ENCODE results near the gene PMIS2.
A peak's percentile ranks its signal among the peaks of the same experiment; 100 is the strongest.

The PMIS2 gene

DNA sequence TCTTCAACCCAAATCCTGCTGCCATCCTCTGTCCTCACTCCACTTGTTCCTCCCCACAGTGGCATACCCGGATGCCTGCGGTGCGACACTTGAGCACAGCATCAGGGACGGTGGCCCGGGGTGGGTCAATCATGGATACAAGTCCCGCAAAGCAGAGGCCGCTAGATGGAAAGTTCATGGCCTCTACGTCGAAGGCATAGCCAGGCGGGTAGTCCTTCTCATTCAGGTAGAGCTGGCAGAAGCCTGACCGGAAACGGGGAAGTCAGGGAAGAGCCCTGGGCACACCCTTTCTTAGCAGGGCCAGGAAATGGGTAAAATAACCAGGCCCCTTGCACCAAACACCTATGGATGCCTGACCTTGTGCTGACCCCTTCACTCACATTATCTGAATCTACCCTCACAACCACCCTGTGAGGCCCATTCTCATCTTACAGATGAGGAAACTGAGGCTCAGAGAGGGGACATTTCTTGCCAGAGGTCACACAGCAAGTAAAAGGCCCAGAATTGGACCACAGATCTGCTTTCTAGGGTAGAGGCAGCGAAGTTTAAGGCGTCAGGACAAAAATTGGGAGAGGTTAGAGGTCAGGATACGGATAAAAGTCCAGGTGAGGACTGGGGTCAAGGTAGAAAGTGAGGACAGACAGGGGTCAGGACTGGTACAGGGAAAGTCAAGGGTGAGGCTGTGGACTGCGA lies 29.0 kb upstream of the PMIS2 start:
- no peak for DNase-seq

DNA sequence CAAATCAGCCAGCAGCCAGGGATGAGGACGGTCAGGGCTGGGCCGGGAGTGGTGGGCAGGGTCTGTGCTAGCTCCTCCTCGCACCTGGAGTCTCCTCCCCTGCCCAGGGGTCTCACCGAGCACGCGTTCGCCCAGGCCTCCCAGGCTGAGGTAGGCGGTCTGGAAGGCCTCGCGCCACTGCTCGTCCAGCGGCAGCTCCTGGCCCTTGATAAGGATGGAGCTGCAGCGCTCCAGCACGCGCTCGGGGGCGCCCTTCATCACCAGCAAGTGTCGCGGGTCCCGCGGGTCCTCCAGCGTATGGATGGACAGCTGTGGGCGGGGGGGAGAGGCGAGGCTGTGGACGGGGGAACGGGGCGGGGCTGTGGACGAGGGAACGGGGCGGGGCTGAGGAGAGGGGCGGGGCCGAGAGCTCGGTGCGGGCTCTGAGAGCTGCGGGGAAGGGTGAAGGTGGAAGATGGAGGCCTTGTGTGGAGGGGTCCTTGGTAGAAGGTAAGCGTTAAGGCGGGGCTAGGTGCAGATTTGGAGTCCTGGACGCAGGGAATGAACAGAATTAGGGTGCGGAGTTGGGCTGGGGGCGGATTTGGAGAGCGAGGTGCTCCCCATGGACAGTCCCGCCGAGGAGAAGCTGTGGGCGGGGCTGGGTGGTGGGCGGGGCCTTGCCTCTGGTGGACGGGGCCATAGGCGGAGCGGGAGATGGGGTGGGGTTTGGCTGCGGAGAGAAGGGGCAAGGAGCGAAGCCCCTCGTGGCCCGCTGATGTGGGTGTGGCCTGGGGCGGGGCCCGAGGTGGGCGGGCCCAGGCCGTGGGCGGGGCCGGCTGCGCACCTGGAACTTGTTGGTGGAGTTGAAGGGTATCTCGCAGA lies 28.2 kb upstream of the PMIS2 start:
- peak; percentile 44 for DNase-seq

- no peak for DNase-seq
Measured at GRCh38 chr19:35558400-35559280, 27.3 kb upstream of the PMIS2 start.

GRCh38 chr19:35559281-35559659 lies 26.7 kb upstream of the PMIS2 start:
- DNase-seq = no peak

GRCh38 chr19:35559781-35560180 lies 26.2 kb upstream of the PMIS2 start:
- no peak for DNase-seq

DNA sequence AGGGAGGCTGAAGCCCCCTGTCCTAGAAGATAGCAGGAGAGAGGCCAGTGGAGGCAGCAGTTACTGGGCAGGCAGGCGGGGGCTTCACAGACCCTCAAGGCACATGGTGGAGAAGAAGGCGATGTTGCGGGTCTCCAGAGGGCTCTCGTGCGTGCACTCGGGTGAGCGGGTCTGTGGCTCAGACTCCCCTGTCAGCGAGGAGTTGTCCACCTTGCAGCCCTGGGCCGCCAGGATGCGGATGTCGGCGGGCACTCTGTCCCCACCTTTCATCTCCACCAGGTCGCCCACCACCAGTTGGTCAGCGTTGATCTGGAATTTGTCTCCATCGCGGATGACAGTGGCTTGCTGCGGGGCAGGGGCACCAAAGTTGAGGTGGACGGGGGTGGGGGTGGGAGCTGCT lies 25.7 kb upstream of the PMIS2 start:
- DNase-seq = no peak

GRCh38 chr19:35560677-35561076 lies 25.3 kb upstream of the PMIS2 start:
- DNase-seq = no peak

- no peak for DNase-seq
Measured at GRCh38 chr19:35561436-35561835, 24.5 kb upstream of the PMIS2 start.

DNA sequence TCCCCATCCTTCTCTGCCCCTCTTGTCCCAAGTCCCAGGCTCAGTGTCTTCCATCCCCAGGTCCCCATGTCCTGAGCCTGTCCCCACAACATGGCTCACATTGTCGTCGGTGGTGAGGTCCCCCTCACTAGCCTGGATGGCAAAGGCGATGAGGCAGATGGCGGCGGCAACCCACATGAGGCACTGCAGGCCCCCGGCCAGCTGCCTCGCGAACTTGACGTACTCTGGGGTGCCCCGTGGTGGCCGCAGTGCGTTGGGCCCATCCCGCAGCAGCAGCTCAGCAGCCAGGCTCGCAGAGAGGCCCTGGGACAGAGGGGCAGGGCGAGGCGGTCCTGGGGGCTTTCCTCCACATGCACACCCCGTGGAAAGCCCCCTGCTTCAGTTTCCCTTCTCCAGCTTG lies 23.6 kb upstream of the PMIS2 start:
- no peak for DNase-seq

GRCh38 chr19:35562776-35563175 lies 23.2 kb upstream of the PMIS2 start:
- no peak for DNase-seq

- DNase-seq = no peak
Measured at GRCh38 chr19:35563207-35563829, 22.7 kb upstream of the PMIS2 start, which contains the start of gene ATP4A. TSS of gene ATP4A (minus strand) at chr19:35563658. CDS start at chr19:35563629, 29 bp downstream.

GRCh38 chr19:35565016-35565856 lies 20.7 kb upstream of the PMIS2 start:
- no peak for DNase-seq

GRCh38 chr19:35566738-35567137 lies 19.2 kb upstream of the PMIS2 start:
- DNase-seq = no peak

- no peak for DNase-seq
Measured at GRCh38 chr19:35569281-35569781, 16.6 kb upstream of the PMIS2 start.

- no peak for DNase-seq
Measured at GRCh38 chr19:35571406-35571965, 14.5 kb upstream of the PMIS2 start.

GRCh38 chr19:35577918-35578317 lies 8.1 kb upstream of the PMIS2 start:
- no peak for DNase-seq

- DNase-seq = no peak
Measured at GRCh38 chr19:35578707-35579106, 7.3 kb upstream of the PMIS2 start.

DNA sequence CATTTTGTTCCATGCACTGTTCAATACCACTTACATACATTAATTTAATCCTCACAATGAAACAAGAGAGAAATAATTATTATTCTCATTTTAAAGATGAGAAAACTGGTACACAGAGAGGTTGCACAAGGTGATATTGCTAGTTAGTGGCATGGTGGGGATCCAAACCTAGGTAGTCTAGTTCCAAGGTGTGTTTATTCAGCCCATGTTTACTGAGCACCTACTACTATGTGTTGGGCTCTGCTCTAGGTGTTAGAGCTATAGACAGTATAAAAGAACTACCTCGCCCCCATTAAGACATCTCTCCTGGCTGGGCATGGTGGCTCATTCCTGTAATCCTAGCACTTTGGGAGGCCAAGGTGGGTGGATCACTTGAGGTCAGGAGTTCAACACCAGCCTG lies 3.2 kb upstream of the PMIS2 start:
- DNase-seq = no peak

DNA sequence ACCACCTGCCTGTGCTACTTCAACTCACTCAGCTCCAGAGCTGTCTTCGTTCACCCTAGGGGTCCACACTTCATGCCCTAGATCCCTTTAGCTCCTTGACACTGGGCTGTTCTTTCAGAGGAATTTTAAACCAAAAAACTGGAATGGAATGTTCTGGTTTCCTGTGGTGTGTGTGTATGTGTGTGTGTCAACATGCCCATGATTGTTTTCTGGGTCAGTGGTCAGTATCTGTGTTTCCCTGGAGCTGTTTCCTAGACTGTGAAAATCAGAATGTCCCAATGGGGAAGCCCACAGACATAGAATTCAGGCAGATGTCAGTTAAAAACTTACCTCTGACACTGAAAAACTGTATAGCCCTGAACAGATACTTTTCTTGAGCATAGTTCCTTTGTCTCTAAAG lies 1.3 kb downstream of the PMIS2 start:
- DNase-seq = no peak

DNA sequence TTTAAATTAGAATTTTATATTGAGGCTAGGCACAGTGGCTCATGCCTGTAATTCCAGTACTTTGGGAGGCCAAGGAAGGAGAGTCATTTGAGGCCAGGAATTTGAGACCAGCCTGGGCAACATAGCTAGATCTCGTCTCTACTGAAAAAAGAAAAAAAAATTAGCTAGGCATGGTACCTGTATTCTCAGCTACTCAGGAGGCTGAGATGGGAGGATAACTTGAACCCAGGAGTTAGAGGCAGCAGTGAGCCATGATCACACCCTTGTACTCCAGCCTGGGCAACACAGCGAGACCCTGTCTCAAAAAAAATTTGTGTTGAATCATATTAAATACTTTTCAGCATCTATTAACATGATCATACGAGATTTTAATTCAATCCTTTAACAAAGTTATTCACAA lies 4.9 kb downstream of the PMIS2 start:
- DNase-seq = no peak

DNA sequence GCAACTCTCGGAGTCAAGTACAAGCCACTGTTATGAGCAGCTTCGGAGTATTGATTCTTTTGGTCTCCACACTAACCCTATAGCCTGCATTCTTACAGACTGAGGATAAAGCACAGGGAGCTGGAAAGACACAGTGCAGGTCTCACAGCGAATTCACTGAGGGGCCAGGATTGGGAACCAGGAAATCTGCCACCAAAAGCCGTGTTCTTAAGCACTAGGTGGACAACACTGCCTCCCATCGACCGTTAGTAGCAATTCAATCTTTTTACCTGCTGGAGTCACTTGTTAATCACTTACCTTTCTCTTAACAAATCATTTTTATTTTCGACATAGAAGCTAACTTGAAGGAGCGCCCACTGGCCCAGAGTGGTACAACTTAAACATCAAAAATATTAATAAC lies 6.3 kb downstream of the PMIS2 start:
- peak; percentile 20 for DNase-seq

Measured in NCI-H1694 (cell line).